PC-9 (cell line): Measurements from ENCODE around the gene PTPRT.

Experiments used
- EZH2 ChIP-seq: fragments of 200-600 bp; sonication (generic); IDR thresholded peaks from 2 replicates; pipeline ENCODE4 v1.8.0; 2017; ENCODE audit warnings: antibody characterized with exemption, low read depth
- TF ChIP-seq, protein P1 (sequence below): fragments of 200-600 bp; sonication (generic); conservative IDR thresholded peaks from 2 replicates; pipeline ENCODE4 v1.6.1; 2017; ENCODE audit warnings: mixed run types, antibody characterized with exemption, mild to moderate bottlenecking, moderate library complexity

DNA sequence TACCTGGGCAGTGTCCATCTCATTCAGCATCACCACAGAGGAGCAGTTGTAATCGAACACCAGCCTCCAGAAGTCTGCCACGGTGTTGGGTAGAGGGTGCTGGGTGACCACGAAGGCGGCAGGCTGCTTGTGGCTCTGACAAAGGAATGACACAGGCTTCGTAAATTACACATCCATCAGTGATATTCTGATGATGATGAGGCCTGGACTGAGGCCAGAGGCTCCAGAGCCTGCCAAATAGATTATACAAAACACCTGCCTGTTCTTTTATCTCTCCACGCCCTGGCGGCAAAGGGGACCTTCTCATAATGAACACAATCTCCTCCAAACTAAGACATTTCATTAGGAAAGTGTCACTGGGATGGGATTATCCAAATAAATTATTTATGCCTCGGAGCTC is 1091.3 kb downstream of the PTPRT start:
- TF ChIP-seq, protein P1, sequence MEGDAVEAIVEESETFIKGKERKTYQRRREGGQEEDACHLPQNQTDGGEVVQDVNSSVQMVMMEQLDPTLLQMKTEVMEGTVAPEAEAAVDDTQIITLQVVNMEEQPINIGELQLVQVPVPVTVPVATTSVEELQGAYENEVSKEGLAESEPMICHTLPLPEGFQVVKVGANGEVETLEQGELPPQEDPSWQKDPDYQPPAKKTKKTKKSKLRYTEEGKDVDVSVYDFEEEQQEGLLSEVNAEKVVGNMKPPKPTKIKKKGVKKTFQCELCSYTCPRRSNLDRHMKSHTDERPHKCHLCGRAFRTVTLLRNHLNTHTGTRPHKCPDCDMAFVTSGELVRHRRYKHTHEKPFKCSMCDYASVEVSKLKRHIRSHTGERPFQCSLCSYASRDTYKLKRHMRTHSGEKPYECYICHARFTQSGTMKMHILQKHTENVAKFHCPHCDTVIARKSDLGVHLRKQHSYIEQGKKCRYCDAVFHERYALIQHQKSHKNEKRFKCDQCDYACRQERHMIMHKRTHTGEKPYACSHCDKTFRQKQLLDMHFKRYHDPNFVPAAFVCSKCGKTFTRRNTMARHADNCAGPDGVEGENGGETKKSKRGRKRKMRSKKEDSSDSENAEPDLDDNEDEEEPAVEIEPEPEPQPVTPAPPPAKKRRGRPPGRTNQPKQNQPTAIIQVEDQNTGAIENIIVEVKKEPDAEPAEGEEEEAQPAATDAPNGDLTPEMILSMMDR, result no peak
- no peak for TF ChIP-seq EZH2
